Transverse colon (tissue), 3 donors: ENCODE data around the gene AEBP2.

Experiments used
- POLR2A ChIP-seq: fragments of 450-650 bp; IDR thresholded peaks from one replicate; pipeline ENCODE4 v1.6.1; 2016; ENCODE audit warnings: antibody characterized with exemption, mild to moderate bottlenecking, moderate library complexity
- TF ChIP-seq, protein P1 (sequence below), 5 experiments: fragments of 200-600 bp in 3 of 5; fragments of 450-650 bp in 2 of 5; sonication (generic) in 3 of 5; IDR thresholded peaks; 1 replicate in 2 of 5; 2 replicates in 3 of 5; pipeline ENCODE4 v1.5.1; 2016 to 2017; ENCODE audit warnings: antibody characterized with exemption in 5 of 5, inconsistent platforms in 3 of 5, mild to moderate bottlenecking in 2 of 5, moderate library complexity in 1 of 5

DNA sequence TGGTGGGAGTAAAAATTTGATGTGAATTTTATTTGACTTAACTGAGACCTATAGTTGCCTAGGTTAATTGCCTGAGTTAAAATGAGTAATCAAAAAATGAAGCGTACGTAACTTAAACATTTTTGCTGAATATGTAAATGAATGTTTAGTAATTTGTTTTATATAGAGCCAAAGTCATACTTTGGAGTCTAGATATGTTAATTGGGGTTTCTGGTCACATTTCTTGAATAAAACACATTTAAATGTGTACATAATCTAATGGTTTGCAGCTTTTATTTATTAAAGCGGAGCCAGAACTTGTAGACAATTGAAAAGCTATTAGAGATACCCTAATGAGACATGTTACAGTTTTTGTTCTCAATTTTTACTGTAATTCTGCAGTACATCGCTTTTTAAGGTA, 71.2 kb downstream of the AEBP2 start:
- TF ChIP-seq, protein P1, sequence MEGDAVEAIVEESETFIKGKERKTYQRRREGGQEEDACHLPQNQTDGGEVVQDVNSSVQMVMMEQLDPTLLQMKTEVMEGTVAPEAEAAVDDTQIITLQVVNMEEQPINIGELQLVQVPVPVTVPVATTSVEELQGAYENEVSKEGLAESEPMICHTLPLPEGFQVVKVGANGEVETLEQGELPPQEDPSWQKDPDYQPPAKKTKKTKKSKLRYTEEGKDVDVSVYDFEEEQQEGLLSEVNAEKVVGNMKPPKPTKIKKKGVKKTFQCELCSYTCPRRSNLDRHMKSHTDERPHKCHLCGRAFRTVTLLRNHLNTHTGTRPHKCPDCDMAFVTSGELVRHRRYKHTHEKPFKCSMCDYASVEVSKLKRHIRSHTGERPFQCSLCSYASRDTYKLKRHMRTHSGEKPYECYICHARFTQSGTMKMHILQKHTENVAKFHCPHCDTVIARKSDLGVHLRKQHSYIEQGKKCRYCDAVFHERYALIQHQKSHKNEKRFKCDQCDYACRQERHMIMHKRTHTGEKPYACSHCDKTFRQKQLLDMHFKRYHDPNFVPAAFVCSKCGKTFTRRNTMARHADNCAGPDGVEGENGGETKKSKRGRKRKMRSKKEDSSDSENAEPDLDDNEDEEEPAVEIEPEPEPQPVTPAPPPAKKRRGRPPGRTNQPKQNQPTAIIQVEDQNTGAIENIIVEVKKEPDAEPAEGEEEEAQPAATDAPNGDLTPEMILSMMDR (IDR thresholded peaks at IDR 0.05), result no peak
- TF ChIP-seq POLR2A, result no peak
